Loucy (cell line): ENCODE measurements around the gene STMN3.

ENCODE experiments used
- H2AFZ ChIP-seq: fragments of 200-600 bp; sonication (generic); 2 replicates; pipeline ENCODE4 v1.6.0; 2016; ENCODE audit warnings: antibody characterized with exemption, mild to moderate bottlenecking, low read length, moderate library complexity
- H3F3A ChIP-seq: fragments of 200-600 bp; 2 replicates; pipeline ENCODE4 v1.6.0; 2016; ENCODE audit warnings: antibody characterized with exemption, low read depth, mild to moderate bottlenecking
- H3K27me3 ChIP-seq: fragments of 200-600 bp; sonication (generic); 2 replicates; pipeline ENCODE4 v1.6.1; 2014; ENCODE audit warnings: low read length, mild to moderate bottlenecking; ENCODE audit not compliant: insufficient read depth, poor library complexity, severe bottlenecking
- H3K36me3 ChIP-seq: fragments of 200-600 bp; sonication (generic); 2 replicates; pipeline ENCODE4 v1.6.1; 2016; ENCODE audit warnings: low read length; ENCODE audit not compliant: insufficient read depth
- H3K4me1 ChIP-seq: fragments of 200-600 bp; sonication (generic); 2 replicates; pipeline ENCODE4 v1.5.1; 2014; ENCODE audit warnings: low read length, mild to moderate bottlenecking; ENCODE audit not compliant: insufficient read depth, poor library complexity, severe bottlenecking
- H3K4me2 ChIP-seq: fragments of 200-600 bp; sonication (generic); 2 replicates; pipeline ENCODE4 v1.6.0; 2014; ENCODE audit warnings: antibody characterized with exemption, low read length, low read depth, mild to moderate bottlenecking; ENCODE audit not compliant: poor library complexity, severe bottlenecking
- H3K4me3 ChIP-seq: fragments of 200-600 bp; sonication (generic); 2 replicates; pipeline ENCODE4 v1.5.1; 2014; ENCODE audit warnings: low read length, mild to moderate bottlenecking, mixed read lengths; ENCODE audit not compliant: poor library complexity, severe bottlenecking
- H3K79me2 ChIP-seq: fragments of 200-600 bp; sonication (generic); 2 replicates; pipeline ENCODE4 v1.6.1; 2014; ENCODE audit warnings: low read length; ENCODE audit not compliant: insufficient read depth
- H3K9ac ChIP-seq: fragments of 200-600 bp; sonication (generic); 2 replicates; pipeline ENCODE4 v1.6.0; 2014; ENCODE audit warnings: mild to moderate bottlenecking, low read depth, low read length, moderate library complexity; ENCODE audit not compliant: poor library complexity, severe bottlenecking
- H3K9me2 ChIP-seq: fragments of 200-600 bp; sonication (generic); replicated peaks from 2 replicates; pipeline ENCODE4 v1.6.1; 2016; ENCODE audit warnings: low read depth, low read length, mixed read lengths
- H3K9me3 ChIP-seq: fragments of 200-600 bp; sonication (generic); 2 replicates; pipeline ENCODE4 v1.6.1; 2014; ENCODE audit warnings: mild to moderate bottlenecking, antibody characterized with exemption, low read length, low read depth; ENCODE audit not compliant: insufficient read depth
- H4K20me1 ChIP-seq: fragments of 200-600 bp; sonication (generic); 2 replicates; pipeline ENCODE4 v1.6.0; 2014; ENCODE audit warnings: antibody characterized with exemption, low read length, mild to moderate bottlenecking; ENCODE audit not compliant: insufficient read depth, poor library complexity, severe bottlenecking
- EZH2phosphoT487 ChIP-seq: fragments of 200-600 bp; IDR thresholded peaks from 2 replicates; pipeline ENCODE4 v1.6.1; 2018; ENCODE audit warnings: antibody characterized with exemption, mild to moderate bottlenecking, moderate library complexity, borderline replicate concordance
- TF ChIP-seq, protein P1 (sequence below): fragments of 200-600 bp; sonication (generic); conservative IDR thresholded peaks from 2 replicates; pipeline ENCODE4 v1.5.1; 2014; ENCODE audit warnings: mild to moderate bottlenecking, antibody characterized with exemption, low read length

STMN3 gene

DNA sequence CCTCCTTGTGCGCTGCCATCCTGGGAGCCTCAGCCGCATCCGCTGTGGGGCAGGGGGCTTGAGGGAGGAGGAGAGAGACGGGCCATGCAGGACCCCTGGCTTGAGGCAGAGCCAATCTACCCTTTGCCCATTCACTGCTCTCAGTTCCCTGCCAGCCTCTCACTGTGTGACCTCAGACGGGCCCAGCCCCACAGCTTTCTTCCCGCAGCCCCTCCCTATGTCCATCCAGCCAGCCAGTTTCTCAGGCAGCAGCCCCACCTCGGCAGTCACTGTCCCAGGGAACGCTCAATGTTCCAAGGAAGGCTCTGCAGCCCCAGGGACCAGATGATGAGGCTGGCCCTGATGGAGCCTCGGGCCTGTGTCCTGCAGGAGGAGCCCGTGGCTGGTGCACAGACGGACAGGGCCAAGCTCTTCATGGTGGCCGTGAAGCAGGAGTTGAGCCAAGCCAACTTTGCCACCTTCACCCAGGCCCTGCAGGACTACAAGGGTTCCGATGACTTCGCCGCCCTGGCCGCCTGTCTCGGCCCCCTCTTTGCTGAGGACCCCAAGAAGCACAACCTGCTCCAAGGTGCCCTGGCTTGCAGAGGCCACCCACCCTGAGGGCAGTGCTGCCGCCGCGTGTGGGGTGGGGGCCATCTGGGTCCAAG lies 39.3 kb upstream of the STMN3 start:
- H3K9me2 ChIP-seq = no peaks in the 10 kb centered on the region
- no peaks in the 10 kb centered on the region for H3K4me1 ChIP-seq
- no peaks in the 10 kb centered on the region for H3K36me3 ChIP-seq

DNA sequence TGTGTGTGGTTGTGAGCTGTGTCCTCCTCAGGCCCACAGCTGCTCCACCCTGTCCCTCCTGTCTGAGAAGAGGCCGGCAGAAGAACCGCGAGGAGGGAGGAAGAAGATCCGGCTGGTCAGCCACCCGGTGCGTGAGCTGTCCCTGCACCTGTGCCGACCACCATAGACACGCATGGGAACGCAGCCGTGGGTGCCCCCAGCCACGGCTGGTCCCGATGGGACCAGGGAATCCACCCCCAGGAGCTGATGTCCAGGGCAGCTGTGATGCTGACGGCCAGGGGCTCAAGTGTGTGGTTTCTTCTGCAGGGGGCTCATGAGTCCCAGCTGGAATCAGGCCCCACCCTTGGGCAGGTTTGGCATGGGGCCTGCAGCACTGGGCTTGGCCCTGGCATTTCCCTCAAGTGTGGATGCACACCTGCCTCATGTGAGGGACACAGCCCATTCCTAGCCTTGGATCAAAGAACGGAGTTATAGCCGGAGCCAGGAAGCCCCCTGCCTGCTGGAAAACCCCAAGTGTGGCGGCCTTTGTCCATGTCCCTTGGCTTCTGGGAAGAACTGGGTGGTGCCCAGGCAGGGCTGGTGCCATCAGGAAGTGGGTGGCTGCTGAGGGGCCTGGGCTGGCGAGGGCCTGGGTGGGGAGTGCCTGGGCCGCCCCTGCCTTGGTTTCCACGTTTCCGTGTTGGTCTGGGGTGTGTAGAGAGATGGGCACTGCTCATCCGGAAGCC lies 38.6 kb upstream of the STMN3 start:
- H2AFZ ChIP-seq = no peak overlapping the region
- H3K9me3 ChIP-seq = no peaks in the 10 kb centered on the region
- H4K20me1 ChIP-seq = no peaks in the 10 kb centered on the region
- no peaks in the 10 kb centered on the region for H3K4me1 ChIP-seq
- H3K79me2 ChIP-seq = no peaks in the 10 kb centered on the region
- no peaks in the 10 kb centered on the region for H3K27me3 ChIP-seq
- no peaks in the 10 kb centered on the region for H3K9me2 ChIP-seq
- no peaks in the 10 kb centered on the region for H3K36me3 ChIP-seq
- H3K4me3 ChIP-seq = no peak overlapping the region
- no peak for TF ChIP-seq EZH2phosphoT487
- TF ChIP-seq, protein P1, sequence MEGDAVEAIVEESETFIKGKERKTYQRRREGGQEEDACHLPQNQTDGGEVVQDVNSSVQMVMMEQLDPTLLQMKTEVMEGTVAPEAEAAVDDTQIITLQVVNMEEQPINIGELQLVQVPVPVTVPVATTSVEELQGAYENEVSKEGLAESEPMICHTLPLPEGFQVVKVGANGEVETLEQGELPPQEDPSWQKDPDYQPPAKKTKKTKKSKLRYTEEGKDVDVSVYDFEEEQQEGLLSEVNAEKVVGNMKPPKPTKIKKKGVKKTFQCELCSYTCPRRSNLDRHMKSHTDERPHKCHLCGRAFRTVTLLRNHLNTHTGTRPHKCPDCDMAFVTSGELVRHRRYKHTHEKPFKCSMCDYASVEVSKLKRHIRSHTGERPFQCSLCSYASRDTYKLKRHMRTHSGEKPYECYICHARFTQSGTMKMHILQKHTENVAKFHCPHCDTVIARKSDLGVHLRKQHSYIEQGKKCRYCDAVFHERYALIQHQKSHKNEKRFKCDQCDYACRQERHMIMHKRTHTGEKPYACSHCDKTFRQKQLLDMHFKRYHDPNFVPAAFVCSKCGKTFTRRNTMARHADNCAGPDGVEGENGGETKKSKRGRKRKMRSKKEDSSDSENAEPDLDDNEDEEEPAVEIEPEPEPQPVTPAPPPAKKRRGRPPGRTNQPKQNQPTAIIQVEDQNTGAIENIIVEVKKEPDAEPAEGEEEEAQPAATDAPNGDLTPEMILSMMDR = no peak
- no peak overlapping the region for H3K9ac ChIP-seq
- H3F3A ChIP-seq = no peaks in the 10 kb centered on the region
- H3K4me2 ChIP-seq = no peak overlapping the region

More for the DNA sequence above, 39.3 kb upstream of the STMN3 start:
- H3K27me3 ChIP-seq = no peaks in the 10 kb centered on the region
- no peak overlapping the region for H2AFZ ChIP-seq
- no peak overlapping the region for H3K4me3 ChIP-seq
- no peaks in the 10 kb centered on the region for H3K79me2 ChIP-seq
- H3K9me3 ChIP-seq = no peaks in the 10 kb centered on the region
- H4K20me1 ChIP-seq = no peaks in the 10 kb centered on the region
- TF ChIP-seq, protein P1 = no peak
- no peak for TF ChIP-seq EZH2phosphoT487
- H3F3A ChIP-seq = no peaks in the 10 kb centered on the region
- no peak overlapping the region for H3K9ac ChIP-seq
- no peak overlapping the region for H3K4me2 ChIP-seq

DNA sequence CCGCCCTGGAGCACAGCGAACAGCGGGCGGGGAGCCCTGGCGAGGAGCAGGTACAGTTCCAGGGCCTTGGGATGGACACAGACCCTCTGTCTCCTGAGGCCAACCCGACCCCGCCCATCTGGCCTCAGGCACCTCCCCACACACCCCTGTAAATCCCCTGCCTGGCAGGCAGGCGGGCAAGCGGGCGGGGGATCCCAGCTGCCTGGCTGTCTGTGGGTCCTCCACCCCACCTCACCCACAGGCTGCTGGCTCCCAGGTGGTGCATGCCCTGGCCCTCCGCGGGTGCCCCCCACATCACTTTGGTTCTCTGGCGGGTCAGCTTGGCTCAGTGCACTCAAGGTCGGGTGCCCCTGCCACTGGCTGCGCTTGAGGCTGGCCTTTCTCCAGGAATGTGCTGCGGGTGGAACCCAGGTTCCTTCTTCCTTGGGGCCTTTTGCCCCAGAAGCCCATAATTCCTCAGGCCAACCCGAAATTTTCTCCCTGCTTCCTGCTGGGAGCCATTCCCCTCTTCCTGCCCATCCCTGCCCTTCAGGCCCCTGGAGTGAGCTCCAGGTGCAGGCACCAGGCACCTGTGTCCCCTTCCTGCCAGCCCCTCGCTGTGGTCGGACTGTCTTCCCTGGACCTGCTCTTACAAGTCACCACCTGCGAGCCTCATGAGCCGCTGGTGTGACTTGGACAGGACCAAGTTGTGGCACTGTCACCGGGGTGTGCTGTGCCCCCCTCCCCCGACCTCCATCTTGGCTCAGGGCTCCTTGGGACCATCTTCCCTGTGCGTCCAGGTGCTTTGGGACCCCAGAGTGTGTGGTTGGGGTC lies 37.9 kb upstream of the STMN3 start:
- Histone ChIP-seq H3K27me3 (no peaks in the 10 kb centered on the region), H3K4me2 (no peak overlapping the region), H3K79me2 (no peaks in the 10 kb centered on the region), H3K36me3 (no peaks in the 10 kb centered on the region), H3K9me3 (no peaks in the 10 kb centered on the region), H3F3A (no peaks in the 10 kb centered on the region), H3K4me1 (no peaks in the 10 kb centered on the region), H2AFZ (no peak overlapping the region), H3K9me2 (no peaks in the 10 kb centered on the region), H3K9ac (no peak overlapping the region), H4K20me1 (no peaks in the 10 kb centered on the region), H3K4me3 (no peak overlapping the region)
- TF ChIP-seq, protein P1 = no peak
- no peak for TF ChIP-seq EZH2phosphoT487
